ENCODE results near the gene MTA2.
"Not testable (repeated sequence)": the region's sequence is repeated elsewhere in the genome, so short reads cannot be mapped to it uniquely, and the experiment has no call there.

MTA2 gene

GRCh38 chr11:62601372-62602140, at the start of gene MTA2:
Gene MTA2, minus strand, starts transcription at chr11:62601865. Its CDS starts 415 bp downstream, at chr11:62601450.
- peak; percentile 80 for DNase-seq

GRCh38 chr11:62650283-62650682, 48.6 kb upstream of the MTA2 start:
- DNase-seq: not testable (repeated sequence)

- no peak for DNase-seq
Measured at GRCh38 chr11:62649486-62649885, 47.8 kb upstream of the MTA2 start.

GRCh38 chr11:62648967-62649364, 47.3 kb upstream of the MTA2 start:
- no peak for DNase-seq

GRCh38 chr11:62648185-62648966, 46.7 kb upstream of the MTA2 start:
- no peak for DNase-seq

- DNase-seq: no peak
Measured at GRCh38 chr11:62647609-62648005, 45.9 kb upstream of the MTA2 start.

GRCh38 chr11:62646825-62647608, 45.4 kb upstream of the MTA2 start:
- DNase-seq: no peak

- DNase-seq: peak; percentile 84
Measured at GRCh38 chr11:62645946-62646824, 44.5 kb upstream of the MTA2 start, which contains the start of gene GANAB. Gene GANAB, minus strand, starts transcription at chr11:62646613. Its CDS starts 14 bp downstream, at chr11:62646599.

GRCh38 chr11:62645671-62645945, 43.9 kb upstream of the MTA2 start:
- no peak for DNase-seq

GRCh38 chr11:62644220-62644619, 42.6 kb upstream of the MTA2 start:
- no peak for DNase-seq

GRCh38 chr11:62632492-62632891, 30.8 kb upstream of the MTA2 start:
- no peak for DNase-seq

GRCh38 chr11:62627713-62628112, 26.0 kb upstream of the MTA2 start:
- no peak for DNase-seq

- no peak for DNase-seq
Measured at GRCh38 chr11:62622476-62623089, 20.9 kb upstream of the MTA2 start.

GRCh38 chr11:62621567-62622470, 20.2 kb upstream of the MTA2 start, which contains the start of gene B3GAT3:
Gene B3GAT3, minus strand, starts transcription at chr11:62621986. Its CDS starts 39 bp downstream, at chr11:62621947.
- peak; percentile 46 for DNase-seq

GRCh38 chr11:62621027-62621566, 19.4 kb upstream of the MTA2 start:
- no peak for DNase-seq

- not testable (repeated sequence) for DNase-seq
Measured at GRCh38 chr11:62616957-62617356, 15.3 kb upstream of the MTA2 start.

- no peak for DNase-seq
Measured at GRCh38 chr11:62615521-62615920, 13.9 kb upstream of the MTA2 start.

GRCh38 chr11:62614275-62614674, 12.6 kb upstream of the MTA2 start:
- DNase-seq: no peak

- DNase-seq: no peak
Measured at GRCh38 chr11:62613291-62613778, 11.7 kb upstream of the MTA2 start.
